Epithelial cell of esophagus (primary cell): ENCODE data around the gene GPN3.

Source experiments
- DNase-seq: peaks from one replicate; pipeline ENCODE4 v3.0.0; 2010; ENCODE audit warnings: low read depth
- H3K4me3 ChIP-seq: 2 replicates; pipeline ENCODE4 v1.5.1; 2011; ENCODE audit warnings: mild to moderate bottlenecking, low read length, control low read depth
- TF ChIP-seq, protein P1 (sequence below): IDR thresholded peaks from 2 replicates; pipeline ENCODE4 v1.5.1; 2011; ENCODE audit warnings: low read depth, mild to moderate bottlenecking, low read length, control low read depth, inconsistent platforms; ENCODE audit not compliant: insufficient read depth; ENCODE audit errors: missing control alignments

GPN3 gene

DNA sequence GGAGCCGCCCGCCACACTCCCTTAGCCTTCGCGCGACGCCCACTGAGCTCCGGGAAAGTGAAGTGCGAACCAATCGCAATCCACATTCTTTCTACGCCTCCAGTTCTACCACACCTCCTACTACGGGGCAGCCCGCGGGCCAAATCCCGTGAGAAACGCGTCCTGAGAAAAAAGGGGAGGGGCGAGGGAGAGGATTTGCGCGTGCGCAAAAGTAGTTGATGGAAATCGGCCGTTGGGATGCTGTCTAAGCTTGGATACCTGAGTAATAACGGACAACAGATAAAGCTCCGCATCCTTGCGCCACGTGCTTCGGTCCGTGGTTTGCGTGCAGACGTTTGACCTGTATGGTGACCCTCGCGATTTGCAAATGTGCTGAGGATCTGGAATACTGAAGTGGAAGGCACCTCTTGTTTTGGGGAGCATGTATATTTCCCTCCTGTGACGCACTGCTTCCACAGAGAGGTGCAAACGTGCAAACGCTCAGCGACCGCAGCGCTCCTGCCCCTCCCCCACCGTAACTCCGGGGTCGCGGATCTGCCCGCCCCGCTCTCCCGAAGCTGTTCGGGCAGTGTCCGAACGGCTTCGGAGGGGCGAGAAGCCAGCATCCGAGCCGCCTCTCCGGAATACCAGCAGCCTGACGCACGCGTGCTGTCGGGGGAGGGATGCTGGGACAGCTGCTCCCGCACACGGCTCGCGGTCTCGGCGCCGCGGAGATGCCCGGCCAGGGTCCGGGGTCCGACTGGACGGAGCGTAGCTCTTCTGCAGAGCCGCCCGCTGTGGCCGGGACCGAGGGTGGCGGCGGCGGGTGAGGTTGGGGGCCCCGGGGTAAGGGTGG is at the start of gene GPN3, which contains the start of gene FAM216A:
Gene GPN3, minus strand, starts transcription at position 44 of the 835 bp plus-strand sequence. CDS start 54 bp downstream, outside the sequence.
Gene FAM216A, plus strand, starts transcription at position 632 of the 835 bp plus-strand sequence. Its CDS starts 31 bp downstream, at position 663.
- peak within 1 kb of the TSS; percentile 77 for H3K4me3 ChIP-seq
- TF ChIP-seq, protein P1, sequence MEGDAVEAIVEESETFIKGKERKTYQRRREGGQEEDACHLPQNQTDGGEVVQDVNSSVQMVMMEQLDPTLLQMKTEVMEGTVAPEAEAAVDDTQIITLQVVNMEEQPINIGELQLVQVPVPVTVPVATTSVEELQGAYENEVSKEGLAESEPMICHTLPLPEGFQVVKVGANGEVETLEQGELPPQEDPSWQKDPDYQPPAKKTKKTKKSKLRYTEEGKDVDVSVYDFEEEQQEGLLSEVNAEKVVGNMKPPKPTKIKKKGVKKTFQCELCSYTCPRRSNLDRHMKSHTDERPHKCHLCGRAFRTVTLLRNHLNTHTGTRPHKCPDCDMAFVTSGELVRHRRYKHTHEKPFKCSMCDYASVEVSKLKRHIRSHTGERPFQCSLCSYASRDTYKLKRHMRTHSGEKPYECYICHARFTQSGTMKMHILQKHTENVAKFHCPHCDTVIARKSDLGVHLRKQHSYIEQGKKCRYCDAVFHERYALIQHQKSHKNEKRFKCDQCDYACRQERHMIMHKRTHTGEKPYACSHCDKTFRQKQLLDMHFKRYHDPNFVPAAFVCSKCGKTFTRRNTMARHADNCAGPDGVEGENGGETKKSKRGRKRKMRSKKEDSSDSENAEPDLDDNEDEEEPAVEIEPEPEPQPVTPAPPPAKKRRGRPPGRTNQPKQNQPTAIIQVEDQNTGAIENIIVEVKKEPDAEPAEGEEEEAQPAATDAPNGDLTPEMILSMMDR: no peak
- peak; percentile 99 for DNase-seq

GRCh38 chr12:110516995-110517394 is 48.9 kb upstream of the GPN3 start:
- TF ChIP-seq, protein P1: no peak
- no peak for DNase-seq
- H3K4me3 ChIP-seq: no peak overlapping the region

GRCh38 chr12:110514363-110514762 is 46.3 kb upstream of the GPN3 start:
- DNase-seq: no peak
- H3K4me3 ChIP-seq: no peak overlapping the region
- TF ChIP-seq, protein P1: no peak

- TF ChIP-seq, protein P1: no peak
- no peak for DNase-seq
- no peak overlapping the region for H3K4me3 ChIP-seq
Measured at GRCh38 chr12:110513842-110514241, 45.8 kb upstream of the GPN3 start.

GRCh38 chr12:110508071-110508586 is 40.1 kb upstream of the GPN3 start:
- H3K4me3 ChIP-seq: no peak overlapping the region
- TF ChIP-seq, protein P1: no peak
- DNase-seq: peak; percentile 4

DNA sequence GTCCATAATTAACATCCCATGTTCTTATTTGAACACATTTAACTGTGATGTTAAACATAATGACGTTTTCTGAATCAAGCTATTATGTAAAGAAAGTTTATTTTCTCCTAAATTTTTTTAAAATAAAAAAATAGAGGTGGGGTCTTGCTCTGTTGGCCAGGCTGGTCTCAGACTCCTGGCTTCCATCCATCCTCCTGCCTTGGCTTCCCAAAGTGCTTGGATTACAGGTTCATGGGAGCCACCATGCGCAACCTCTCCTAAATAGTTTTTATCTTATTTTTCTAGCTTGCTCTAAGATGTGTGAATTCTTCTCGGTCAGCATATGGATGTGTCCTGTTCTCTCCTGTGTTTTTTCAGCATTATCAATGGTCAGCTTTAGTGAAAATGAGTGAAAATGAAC is 37.3 kb upstream of the GPN3 start:
- DNase-seq: no peak
- TF ChIP-seq, protein P1: no peak
- H3K4me3 ChIP-seq: no peak overlapping the region
